Naive thymus-derived CD8-positive, alpha-beta T cell (primary cell): ENCODE measurements around the gene IDH1. TPM values are rescaled to one million over a fixed set of nuclear protein-coding genes. Genes with fewer than 3 reads are reported as not detected.
"Not testable (repeated sequence)": the region's sequence is repeated elsewhere in the genome, so short reads cannot be mapped to it uniquely, and the experiment has no call there.

Experiments
- ATAC-seq, 2 donors: fragments of 150-1000 bp; cut with Tn5 transposase in 1 of 2; sonication (Bioruptor Pico), chemical (Tn5 transposase) in 1 of 2; 1 replicate in 1 of 2; 2 replicates in 1 of 2; pipeline ENCODE4 v1.10.0; 2021; ENCODE audit warnings: mild to moderate bottlenecking in 2 of 2, moderate library complexity in 2 of 2
- POLR2A ChIA-PET: fragments of 350-600 bp; sonication (Branson Sonifier 250); formaldehyde crosslinking; loops from one replicate; lab custom pipeline; 2021; ENCODE audit warnings: antibody characterized with exemption; lab: Charles Lee
- DNase-seq, 10 donors: peaks; one replicate each; pipeline versions ENCODE4 v3.0.0 to v3.0.0-alpha.2; 2020 to 2022
- H3K27ac Mint-ChIP-seq, 10 donors: one replicate each; pipeline ENCODE4 v1.8.0; 2020 to 2022; ENCODE audit warnings: mild to moderate bottlenecking in 10 of 10, mixed read lengths in 10 of 10, moderate library complexity in 4 of 10, inconsistent platforms in 1 of 10
- H3K27me3 Mint-ChIP-seq, 5 donors: one replicate each; pipeline ENCODE4 v1.8.0; 2021 to 2022; ENCODE audit warnings: mixed read lengths in 5 of 5
- H3K36me3 Mint-ChIP-seq, 3 donors: one replicate each; pipeline ENCODE4 v1.8.0; 2020 to 2022; ENCODE audit warnings: mixed read lengths in 3 of 3, mild to moderate bottlenecking in 2 of 3, inconsistent platforms in 1 of 3
- H3K4me1 Mint-ChIP-seq, 4 donors: one replicate each; pipeline ENCODE4 v1.8.0; 2021 to 2022; ENCODE audit warnings: mixed read lengths in 4 of 4
- H3K4me3 Mint-ChIP-seq, 10 donors: one replicate each; pipeline ENCODE4 v1.8.0; 2020 to 2022; ENCODE audit warnings: mild to moderate bottlenecking in 10 of 10, mixed read lengths in 10 of 10, moderate library complexity in 6 of 10, inconsistent platforms in 1 of 10
- H3K9me3 Mint-ChIP-seq, 9 donors: one replicate each; pipeline ENCODE4 v1.8.0; 2020 to 2022; ENCODE audit warnings: mixed read lengths in 9 of 9, mild to moderate bottlenecking in 3 of 9, inconsistent platforms in 1 of 9, moderate library complexity in 1 of 9
- polyA plus RNA-seq, 3 donors: library from polyadenylated mRNA; unstranded; fragments of 300-500 nt; fragmentation: Illumina TruSeq; gene quantifications; one replicate each; pipeline ENCODE4 v1.2.3, GENCODE V29; 2021
- total RNA-seq, 8 experiments: library from RNA in 2 of 8; stranded (reverse) in 2 of 8; gene quantifications; one replicate each; pipeline ENCODE4 v1.2.3 and lab custom pipeline; 2021 to 2026

The IDH1 gene
- total and polyA plus RNA-seq, 5 experiments from 2014 or later, result 2.6 to 20.8 (median 5.5) TPM

DNA sequence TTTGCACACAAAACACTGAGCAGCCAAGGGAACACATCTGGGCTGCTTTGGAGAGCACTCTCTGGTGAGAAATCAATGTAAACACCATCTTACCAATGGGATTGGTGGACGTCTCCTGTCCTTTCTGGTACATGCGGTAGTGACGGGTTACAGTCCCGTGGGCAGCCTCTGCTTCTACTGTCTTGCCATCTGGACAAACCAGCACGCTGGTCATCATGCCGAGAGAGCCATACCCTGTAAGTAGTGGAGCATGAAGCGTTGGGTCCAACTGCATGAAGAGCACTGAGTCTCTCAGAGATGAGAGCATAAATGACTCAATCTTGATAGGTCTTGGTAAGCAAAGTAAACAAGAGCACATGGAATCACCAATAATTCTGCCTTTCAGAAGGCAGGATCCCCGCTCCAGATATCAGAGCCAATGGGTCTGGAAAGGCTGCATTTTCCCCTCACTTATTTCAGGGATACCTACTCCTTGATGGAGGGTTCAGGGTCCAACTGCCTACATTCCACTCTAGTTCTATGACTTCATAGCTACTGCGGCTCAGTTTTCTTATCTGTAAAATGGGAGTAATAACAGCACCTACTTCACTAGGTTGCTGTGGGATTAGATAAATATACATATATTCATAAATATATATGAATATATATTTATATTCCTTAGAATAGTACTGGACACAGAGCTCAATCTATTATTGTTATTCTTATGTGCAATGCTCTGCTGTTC, 14.9 kb downstream of the IDH1 start:
- no peak for ATAC-seq
- no peaks in the 10 kb centered on the region for H3K27me3 Mint-ChIP-seq
- peaks cover 17 to 86% (median 46%) of the 10 kb centered on the region in 3 donors for H3K36me3 Mint-ChIP-seq
- H3K9me3 Mint-ChIP-seq, result peaks cover 0 to 6% (median 0%) of the 10 kb centered on the region in 9 donors
- no peak overlapping the region for H3K4me3 Mint-ChIP-seq
- no peaks in the 10 kb centered on the region for H3K4me1 Mint-ChIP-seq
- DNase-seq, result no peak
- peak overlapping the region in 2 of 10 donors; percentile 31 to 39 for H3K27ac Mint-ChIP-seq
- POLR2A ChIA-PET, result no interaction called here

DNA sequence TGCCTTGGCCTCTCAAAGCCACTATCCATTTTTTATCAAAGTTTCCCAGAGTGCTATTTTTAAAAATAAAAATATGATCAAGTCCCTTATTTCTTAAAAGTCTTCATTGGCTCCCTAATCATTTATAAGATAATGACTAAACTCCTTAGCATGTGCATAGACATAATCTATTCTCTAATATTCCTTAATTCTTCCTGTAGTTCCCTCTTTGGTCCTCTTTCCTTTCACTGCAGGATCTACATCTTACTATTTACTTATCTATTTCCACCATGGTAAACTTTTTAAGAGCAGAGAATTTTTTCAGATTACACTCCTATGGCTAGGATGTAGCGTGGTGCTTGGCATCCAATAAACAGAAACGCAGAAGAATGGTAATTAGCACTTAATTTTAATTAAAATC, 19.0 kb downstream of the IDH1 start:
- no peaks in the 10 kb centered on the region for H3K4me1 Mint-ChIP-seq
- H3K27ac Mint-ChIP-seq, result no peak overlapping the region
- H3K4me3 Mint-ChIP-seq, result no peak overlapping the region
- ATAC-seq (no peak), DNase-seq (no peak)
- peaks cover 24 to 50% (median 41%) of the 10 kb centered on the region in 3 donors for H3K36me3 Mint-ChIP-seq
- H3K27me3 Mint-ChIP-seq, result no peaks in the 10 kb centered on the region
- POLR2A ChIA-PET, result no interaction called here
- H3K9me3 Mint-ChIP-seq, result peaks cover 0 to 26% (median 12%) of the 10 kb centered on the region in 9 donors

DNA sequence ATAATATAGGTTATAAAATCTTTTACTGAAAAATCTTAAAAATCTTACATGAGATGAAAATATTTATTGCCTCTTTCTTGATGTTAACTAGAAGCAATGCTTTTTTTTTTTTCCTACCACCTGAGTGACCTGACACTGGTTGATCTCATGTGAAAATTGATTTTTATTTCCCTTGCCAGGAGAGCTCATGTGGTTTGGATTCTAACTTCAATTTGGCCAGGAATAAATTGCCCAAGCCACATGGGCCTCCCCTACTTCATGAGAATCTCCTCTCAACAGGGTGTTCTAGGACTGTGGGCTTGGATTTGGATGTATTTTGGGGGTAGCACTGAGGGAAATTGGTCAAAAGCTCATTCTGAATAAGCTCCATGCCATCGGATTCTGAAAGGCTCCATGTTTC, 20.1 kb downstream of the IDH1 start:
- no peaks in the 10 kb centered on the region for H3K4me1 Mint-ChIP-seq
- H3K4me3 Mint-ChIP-seq, result no peak overlapping the region
- H3K27ac Mint-ChIP-seq, result no peak overlapping the region
- no peak for DNase-seq
- ATAC-seq, result no peak
- peaks cover 0 to 4% (median 0%) of the 10 kb centered on the region in 5 donors for H3K27me3 Mint-ChIP-seq
- POLR2A ChIA-PET, result interaction anchor here (0.7 kb wide), 1 partner anchor 132 kb away, joined by 3 read pairs; no protein-coding TSS in a partner anchor
- peaks cover 0 to 31% (median 13%) of the 10 kb centered on the region in 9 donors for H3K9me3 Mint-ChIP-seq
- H3K36me3 Mint-ChIP-seq, result peaks cover 20 to 43% (median 35%) of the 10 kb centered on the region in 3 donors

DNA sequence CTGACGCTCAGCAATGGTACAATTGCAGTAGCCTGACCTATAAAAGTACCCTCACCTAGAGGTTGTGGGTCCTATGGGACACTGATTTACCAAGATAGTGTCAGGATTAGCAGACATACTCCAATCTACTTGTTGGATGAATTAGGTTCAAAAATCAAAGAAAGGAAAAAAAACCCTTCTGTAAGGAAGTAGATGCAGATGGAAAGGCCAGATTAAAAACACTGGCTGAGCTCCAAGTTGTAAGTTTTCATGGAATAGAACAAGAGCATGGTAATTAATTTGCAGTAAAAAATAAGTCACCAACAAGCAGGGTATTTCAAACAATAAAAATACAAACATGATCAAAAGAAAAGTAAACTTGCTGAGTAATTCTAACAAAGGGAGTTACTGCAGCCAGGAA, 26.4 kb downstream of the IDH1 start:
- no peak overlapping the region for H3K4me3 Mint-ChIP-seq
- ATAC-seq (no peak), DNase-seq (no peak)
- H3K36me3 Mint-ChIP-seq, result peaks cover 0 to 7% (median 3%) of the 10 kb centered on the region in 3 donors
- H3K4me1 Mint-ChIP-seq, result no peaks in the 10 kb centered on the region
- POLR2A ChIA-PET, result no interaction called here
- peaks cover 0 to 4% (median 0%) of the 10 kb centered on the region in 5 donors for H3K27me3 Mint-ChIP-seq
- no peak overlapping the region for H3K27ac Mint-ChIP-seq
- peaks cover 0 to 25% (median 13%) of the 10 kb centered on the region in 9 donors for H3K9me3 Mint-ChIP-seq

DNA sequence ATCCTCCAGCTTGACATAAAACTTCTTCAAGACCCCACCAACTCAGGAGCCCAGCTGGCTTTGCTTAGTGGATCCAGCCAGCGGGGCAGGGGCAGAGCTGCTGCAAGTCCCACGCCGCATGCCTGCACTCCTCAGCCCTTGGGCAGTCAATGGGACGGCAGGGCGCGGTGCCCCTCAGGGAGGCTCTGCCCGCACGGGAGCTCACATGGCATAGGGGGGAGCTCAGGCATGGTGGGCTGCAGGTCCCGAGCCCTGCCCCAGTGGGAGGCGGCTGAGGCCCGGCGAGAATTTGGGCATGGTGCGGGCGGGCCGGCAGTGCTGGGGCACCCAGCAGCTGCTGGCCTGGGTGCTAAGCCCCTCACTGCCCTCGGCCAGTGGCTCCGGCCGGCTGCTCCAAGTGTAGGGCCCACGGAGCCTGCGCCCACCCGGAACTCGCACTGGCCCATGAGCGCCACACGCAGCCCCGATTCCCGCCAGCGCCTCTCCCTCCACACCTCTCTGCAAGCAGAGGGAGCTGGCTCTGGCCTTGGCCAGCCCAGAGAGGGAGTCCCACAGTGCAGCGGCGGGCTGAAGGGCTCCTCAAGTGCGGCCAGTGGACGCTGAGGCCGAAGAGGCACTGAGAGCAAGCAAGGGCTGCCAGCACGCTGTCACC, 27.2 kb downstream of the IDH1 start:
- Mint-ChIP-seq H3K9me3 (peaks cover 0 to 19% (median 13%) of the 10 kb centered on the region in 9 donors), H3K4me3 (no peak overlapping the region), H3K27me3 (peaks cover 0 to 4% (median 0%) of the 10 kb centered on the region in 5 donors), H3K27ac (no peak overlapping the region), H3K36me3 (peaks cover 0 to 7% (median under 1%) of the 10 kb centered on the region in 3 donors), H3K4me1 (no peaks in the 10 kb centered on the region)
- no peak for ATAC-seq
- POLR2A ChIA-PET, result no interaction called here
- DNase-seq, result no peak

DNA sequence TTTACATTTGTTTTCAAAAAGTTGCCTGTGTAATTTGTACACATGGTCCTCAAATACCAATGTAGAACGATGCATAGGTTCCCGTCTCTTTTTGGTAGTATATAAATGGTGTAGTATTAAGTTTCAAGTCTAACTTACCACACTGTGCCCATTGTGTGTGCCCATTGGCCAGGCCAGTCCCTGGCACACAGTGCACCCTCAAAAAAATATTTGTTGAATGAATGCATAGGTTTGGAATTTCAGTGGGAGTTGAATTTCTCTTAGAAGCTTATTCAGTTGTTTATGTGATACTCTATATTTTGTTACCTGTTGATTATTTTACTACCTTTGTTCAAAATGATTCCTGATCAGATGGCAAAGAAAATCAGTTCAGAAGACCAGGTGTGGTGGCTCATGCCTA, 30.1 kb downstream of the IDH1 start:
- Mint-ChIP-seq H3K9me3 (peaks cover 0 to 12% (median 1%) of the 10 kb centered on the region in 9 donors), H3K4me3 (no peak overlapping the region), H3K27ac (no peak overlapping the region), H3K4me1 (no peaks in the 10 kb centered on the region), H3K27me3 (peaks cover 0 to 9% (median 0%) of the 10 kb centered on the region in 5 donors), H3K36me3 (no peaks in the 10 kb centered on the region)
- DNase-seq (no peak), ATAC-seq (no peak)
- POLR2A ChIA-PET, result no interaction called here

DNA sequence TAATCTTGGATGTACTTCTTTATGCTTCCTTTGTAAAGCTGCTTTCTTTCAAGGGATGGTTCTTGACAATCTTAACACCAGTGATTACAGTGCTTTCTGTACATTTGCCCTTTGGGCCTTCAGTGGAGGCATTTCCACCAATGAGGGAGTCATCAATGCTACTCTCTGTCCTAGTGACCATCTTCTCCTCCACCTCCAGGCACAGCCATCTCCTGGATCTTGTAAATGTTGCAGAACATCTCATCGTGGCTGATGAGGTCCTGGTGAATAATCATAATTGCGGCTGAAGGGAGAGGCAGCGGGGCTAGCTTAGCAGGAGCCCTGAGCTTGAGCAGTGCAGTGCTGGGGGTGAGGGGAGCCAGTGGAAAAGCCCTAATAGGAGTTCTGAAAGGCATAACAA, 32.5 kb downstream of the IDH1 start:
- Mint-ChIP-seq H3K27me3 (peaks cover 0 to 9% (median 0%) of the 10 kb centered on the region in 5 donors), H3K36me3 (no peaks in the 10 kb centered on the region), H3K4me1 (no peaks in the 10 kb centered on the region), H3K27ac (no peak overlapping the region), H3K4me3 (no peak overlapping the region), H3K9me3 (peaks cover 0 to 16% (median 0%) of the 10 kb centered on the region in 9 donors)
- POLR2A ChIA-PET, result no interaction called here
- no peak for DNase-seq
- ATAC-seq, result no peak

DNA sequence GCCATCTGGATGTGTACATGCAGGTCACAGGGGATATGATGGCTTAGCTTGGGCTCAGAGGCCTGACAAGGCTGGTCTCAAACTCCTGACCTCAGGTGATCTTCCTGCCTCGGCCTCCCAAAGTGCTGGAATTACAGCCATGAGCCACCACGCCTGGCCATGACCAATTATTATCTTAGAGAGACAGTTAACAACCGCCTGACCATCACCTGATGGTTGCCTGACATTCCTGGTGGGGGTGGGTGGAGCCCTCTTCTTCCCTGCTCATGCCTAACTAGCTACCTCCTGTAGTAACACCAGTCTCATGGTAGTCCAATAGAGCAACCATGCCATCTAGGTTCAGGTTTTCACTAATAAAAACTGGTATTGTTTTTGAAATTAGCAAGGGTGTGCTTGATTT, 33.0 kb downstream of the IDH1 start:
- H3K4me3 Mint-ChIP-seq, H3K4me1 Mint-ChIP-seq, POLR2A ChIA-PET, ATAC-seq, H3K36me3 Mint-ChIP-seq, H3K27me3 Mint-ChIP-seq, H3K27ac Mint-ChIP-seq, DNase-seq: not testable (repeated sequence)
- H3K9me3 Mint-ChIP-seq, result peaks cover 0 to 16% (median 0%) of the 10 kb centered on the region in 9 donors

DNA sequence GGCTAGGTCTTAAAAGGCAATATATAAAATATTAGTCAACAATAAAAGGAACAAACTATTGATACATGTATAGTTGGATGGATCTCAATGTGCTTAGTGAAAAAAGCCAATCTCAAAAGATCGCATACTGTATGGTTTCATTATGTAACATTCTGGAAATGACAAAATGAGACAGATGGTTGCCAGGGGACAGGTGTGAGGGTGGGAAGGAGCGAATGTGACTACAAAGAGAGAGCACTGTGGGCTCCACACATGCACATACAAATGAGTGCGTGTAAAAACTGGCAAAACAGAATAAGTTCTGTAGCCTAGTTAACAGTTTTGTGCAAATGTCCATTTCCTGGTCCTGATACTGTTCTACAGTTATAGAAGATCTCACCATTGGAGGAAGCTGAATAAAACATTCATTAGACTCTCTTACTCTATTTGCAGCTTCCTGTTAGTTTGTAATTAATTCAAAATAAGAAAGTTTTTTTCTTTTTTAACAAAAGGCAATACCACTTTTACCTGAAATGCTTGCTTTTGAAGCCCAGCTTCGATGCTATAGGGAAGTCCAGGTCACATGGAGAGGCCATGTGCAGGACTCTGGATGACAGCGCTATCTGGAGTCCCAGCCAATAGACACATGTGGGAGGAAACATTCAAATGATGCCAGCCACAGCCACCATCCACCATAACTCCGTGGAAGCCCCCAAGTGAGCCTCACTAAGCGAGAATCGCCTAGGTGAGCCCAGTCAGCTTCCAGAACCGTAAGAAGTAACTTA, 44.0 kb downstream of the IDH1 start:
- DNase-seq, result no peak
- no peak for ATAC-seq
- Mint-ChIP-seq H3K4me1 (no peaks in the 10 kb centered on the region), H3K4me3 (no peak overlapping the region), H3K27me3 (peaks cover 0 to 2% (median 0%) of the 10 kb centered on the region in 5 donors), H3K9me3 (no peaks in the 10 kb centered on the region), H3K36me3 (no peaks in the 10 kb centered on the region), H3K27ac (peak overlapping the region in 1 of 10 donors; percentile 44)
- POLR2A ChIA-PET, result no interaction called here

DNA sequence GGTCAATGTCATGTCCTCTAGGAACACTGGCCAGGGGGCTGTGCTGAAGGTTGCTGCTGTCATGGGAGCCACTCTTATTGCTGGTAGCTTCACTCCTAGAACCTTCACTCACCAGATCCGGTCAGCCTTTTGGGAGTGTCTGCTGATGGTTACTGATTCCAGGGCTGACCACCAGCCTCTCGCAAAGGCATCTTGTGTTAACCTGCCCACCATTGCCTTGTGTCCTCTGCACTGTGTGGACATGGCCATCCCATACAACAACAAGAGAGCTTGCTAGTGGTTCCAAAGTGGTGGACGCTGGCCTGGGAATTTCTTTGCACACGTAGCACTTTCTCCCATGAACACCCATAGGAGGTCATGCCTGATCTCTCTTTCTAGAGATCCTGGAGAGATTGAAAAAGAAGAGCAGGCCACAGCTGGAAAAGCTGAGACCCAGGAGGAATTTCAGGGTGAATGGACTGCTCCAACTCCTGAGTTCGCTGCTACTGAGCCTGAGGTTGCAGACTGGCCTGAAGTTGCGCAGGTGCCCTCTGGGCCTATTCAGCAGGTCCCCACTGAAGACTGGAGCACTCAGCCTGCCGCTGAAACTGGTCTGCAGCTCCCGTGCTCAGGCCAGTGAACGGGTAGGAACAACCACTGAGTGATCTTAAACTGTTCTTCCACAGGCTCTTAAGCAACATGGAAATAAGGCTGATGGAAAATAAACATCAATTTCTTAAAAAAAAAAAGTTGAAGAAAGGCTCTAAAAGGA, 46.4 kb downstream of the IDH1 start:
- POLR2A ChIA-PET, result no interaction called here
- no peaks in the 10 kb centered on the region for H3K9me3 Mint-ChIP-seq
- peaks cover 0 to 2% (median 0%) of the 10 kb centered on the region in 5 donors for H3K27me3 Mint-ChIP-seq
- no peak overlapping the region for H3K4me3 Mint-ChIP-seq
- no peak overlapping the region for H3K27ac Mint-ChIP-seq
- H3K36me3 Mint-ChIP-seq, result no peaks in the 10 kb centered on the region
- ATAC-seq (no peak), DNase-seq (no peak)
- peaks cover 0 to 6% (median 5%) of the 10 kb centered on the region in 4 donors for H3K4me1 Mint-ChIP-seq

DNA sequence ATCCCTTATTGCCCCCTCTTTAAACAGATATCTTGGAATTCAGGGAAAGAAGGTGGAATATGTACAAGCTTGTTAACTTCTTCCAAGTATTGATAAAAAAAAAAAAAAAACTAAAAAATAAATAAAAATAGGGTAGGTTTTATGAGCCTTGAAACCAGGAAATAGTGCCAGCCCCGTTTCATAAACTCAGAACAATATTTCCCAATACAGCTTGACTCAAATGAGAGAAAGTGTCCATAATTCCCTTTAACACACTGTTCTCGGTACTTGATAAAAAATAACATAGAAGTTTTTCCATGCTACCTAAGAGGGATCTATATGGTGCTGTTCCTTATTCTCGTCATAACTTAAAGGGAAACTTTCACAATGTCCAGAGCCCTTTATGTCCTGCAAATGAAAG, 47.1 kb downstream of the IDH1 start:
- Mint-ChIP-seq H3K27ac (no peak overlapping the region), H3K4me1 (peaks cover 0 to 6% (median 5%) of the 10 kb centered on the region in 4 donors), H3K9me3 (no peaks in the 10 kb centered on the region), H3K4me3 (no peak overlapping the region), H3K27me3 (peaks cover 0 to 2% (median 0%) of the 10 kb centered on the region in 5 donors), H3K36me3 (no peaks in the 10 kb centered on the region)
- POLR2A ChIA-PET, result no interaction called here
- no peak for DNase-seq
- ATAC-seq, result no peak

DNA sequence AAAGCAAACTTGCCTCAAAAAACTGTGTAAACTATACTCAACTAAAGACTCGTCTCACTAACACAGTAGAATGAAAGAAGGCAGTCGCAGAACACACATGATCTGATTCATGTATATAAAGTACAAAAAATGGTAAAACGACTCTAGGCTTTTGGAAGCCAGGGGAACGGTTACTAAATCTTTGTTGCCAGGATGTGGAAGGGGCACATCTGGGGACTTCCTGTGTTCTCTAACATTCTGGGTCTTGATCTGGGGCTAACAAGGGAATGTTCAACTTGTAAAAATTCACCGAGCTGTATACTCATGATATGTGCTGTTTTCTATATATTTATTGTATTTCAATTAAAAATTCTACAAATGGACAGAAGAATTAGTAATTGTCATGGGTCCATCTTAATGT, 50.7 kb downstream of the IDH1 start:
- ATAC-seq, result no peak
- H3K4me3 Mint-ChIP-seq, result peak overlapping the region in 1 of 10 donors; percentile 16
- H3K4me1 Mint-ChIP-seq, result peaks cover 0 to 6% (median 5%) of the 10 kb centered on the region in 4 donors
- no peaks in the 10 kb centered on the region for H3K36me3 Mint-ChIP-seq
- POLR2A ChIA-PET, result interaction anchor here (0.7 kb wide), 1 partner anchor 52 kb away, joined by 7 read pairs; no protein-coding TSS in a partner anchor
- H3K9me3 Mint-ChIP-seq, result no peaks in the 10 kb centered on the region
- H3K27ac Mint-ChIP-seq, result peak overlapping the region in 2 of 10 donors; percentile 31 to 41
- H3K27me3 Mint-ChIP-seq, result no peaks in the 10 kb centered on the region
- DNase-seq, result peak in 1 of 10 donors; percentile 3
